NCI-H1417 treated with DMSO at 0.1 percent for 48 hours (cell line): ENCODE results near the gene TFF3.

Source experiments
- DNase-seq: peaks from one replicate; lab custom pipeline; 2025; lab: John Stamatoyannopoulos, UW

Gene TFF3

GRCh38 chr21:42315296-42315891 lies at the start of gene TFF3:
Gene TFF3 (minus strand): TSS chr21:42315409. CDS start chr21:42315374, 35 bp downstream.
- DNase-seq: peak; percentile 99

GRCh38 chr21:42364304-42364865 lies 49.2 kb upstream of the TFF3 start:
- DNase-seq: no peak

GRCh38 chr21:42363312-42363711 lies 48.1 kb upstream of the TFF3 start:
- no peak for DNase-seq

GRCh38 chr21:42362700-42363099 lies 47.5 kb upstream of the TFF3 start:
- no peak for DNase-seq

GRCh38 chr21:42362198-42362597 lies 47.0 kb upstream of the TFF3 start:
- no peak for DNase-seq

- no peak for DNase-seq
Measured at GRCh38 chr21:42361286-42361685, 46.1 kb upstream of the TFF3 start.

- no peak for DNase-seq
Measured at GRCh38 chr21:42360317-42360716, 45.1 kb upstream of the TFF3 start.

GRCh38 chr21:42358937-42359336 lies 43.7 kb upstream of the TFF3 start:
- DNase-seq: no peak

GRCh38 chr21:42358261-42358660 lies 43.1 kb upstream of the TFF3 start:
- DNase-seq: no peak

- DNase-seq: no peak
Measured at GRCh38 chr21:42357307-42357706, 42.1 kb upstream of the TFF3 start.

GRCh38 chr21:42356650-42357049 lies 41.4 kb upstream of the TFF3 start:
- DNase-seq: no peak

- DNase-seq: no peak
Measured at GRCh38 chr21:42356046-42356445, 40.8 kb upstream of the TFF3 start.

- DNase-seq: no peak
Measured at GRCh38 chr21:42353623-42354022, 38.4 kb upstream of the TFF3 start.

- no peak for DNase-seq
Measured at GRCh38 chr21:42352441-42353095, 37.4 kb upstream of the TFF3 start.

GRCh38 chr21:42351626-42352440 lies 36.6 kb upstream of the TFF3 start:
- DNase-seq: no peak

GRCh38 chr21:42350927-42351426 lies 35.8 kb upstream of the TFF3 start, which contains the start of gene TFF2:
Gene TFF2 (minus strand): TSS chr21:42350994. CDS start chr21:42350957, 37 bp downstream.
- no peak for DNase-seq

- no peak for DNase-seq
Measured at GRCh38 chr21:42350318-42350910, 35.2 kb upstream of the TFF3 start.

GRCh38 chr21:42349420-42350317 lies 34.5 kb upstream of the TFF3 start:
- DNase-seq: no peak

GRCh38 chr21:42348762-42349161 lies 33.6 kb upstream of the TFF3 start:
- no peak for DNase-seq

GRCh38 chr21:42347601-42348327 lies 32.6 kb upstream of the TFF3 start:
- DNase-seq: no peak
